Stimulated activated CD4-positive, alpha-beta T cell treated with anti-CD3 and anti-CD28 coated beads, Interleukin-1b, Interleukin-23, amount 100 ng/mL, for 4 hours (primary cell): Measurements from ENCODE around the gene ERC1.
A peak's percentile ranks its signal among the peaks of the same experiment; 100 is the strongest.

Source experiments
- DNase-seq, 2 donors: peaks; one replicate each; pipeline ENCODE4 v3.0.0-alpha.2; 2020; ENCODE audit warnings: low read depth in 2 of 2

Gene ERC1

GRCh38 chr12:990661-991349, at the start of gene ERC1:
Gene ERC1, plus strand, starts transcription at chr12:991223. Its CDS starts 36,681 bp downstream, at chr12:1027904.
- peak; percentile 80 to 89 for DNase-seq

- DNase-seq = no peak
Observed at GRCh38 chr12:943051-943450, 48.0 kb upstream of the ERC1 start.

GRCh38 chr12:944211-944610, 46.8 kb upstream of the ERC1 start:
- no peak for DNase-seq

- no peak for DNase-seq
Observed at GRCh38 chr12:946212-946611, 44.8 kb upstream of the ERC1 start.

GRCh38 chr12:946631-947030, 44.4 kb upstream of the ERC1 start:
- no peak for DNase-seq

GRCh38 chr12:948238-948637, 42.8 kb upstream of the ERC1 start:
- DNase-seq = no peak

GRCh38 chr12:949453-950191, 41.4 kb upstream of the ERC1 start, which contains the start of gene RAD52:
Gene RAD52, minus strand, starts transcription at chr12:949694. Its CDS starts 16,636 bp downstream, at chr12:933058.
- peak; percentile 98 to 99 for DNase-seq

- DNase-seq = no peak
Observed at GRCh38 chr12:951176-951575, 39.8 kb upstream of the ERC1 start.

GRCh38 chr12:953776-954175, 37.2 kb upstream of the ERC1 start:
- DNase-seq = no peak

GRCh38 chr12:954741-955140, 36.3 kb upstream of the ERC1 start:
- DNase-seq = no peak

- DNase-seq = no peak
Observed at GRCh38 chr12:955939-956338, 35.1 kb upstream of the ERC1 start.

- no peak for DNase-seq
Observed at GRCh38 chr12:958588-959123, 32.4 kb upstream of the ERC1 start.

GRCh38 chr12:966724-967123, 24.3 kb upstream of the ERC1 start:
- DNase-seq = no peak

- DNase-seq = no peak
Observed at GRCh38 chr12:967641-968040, 23.4 kb upstream of the ERC1 start.

GRCh38 chr12:968545-968944, 22.5 kb upstream of the ERC1 start:
- no peak for DNase-seq

GRCh38 chr12:969821-970220, 21.2 kb upstream of the ERC1 start:
- DNase-seq = no peak

- no peak for DNase-seq
Observed at GRCh38 chr12:971991-972390, 19.0 kb upstream of the ERC1 start.

GRCh38 chr12:974271-974862, 16.7 kb upstream of the ERC1 start:
- no peak for DNase-seq

GRCh38 chr12:976644-977043, 14.4 kb upstream of the ERC1 start:
- no peak for DNase-seq

- no peak for DNase-seq
Observed at GRCh38 chr12:977156-977555, 13.9 kb upstream of the ERC1 start.

GRCh38 chr12:979349-979748, 11.7 kb upstream of the ERC1 start:
- no peak for DNase-seq

GRCh38 chr12:981176-981828, 9.7 kb upstream of the ERC1 start:
- DNase-seq = no peak
